Mammary epithelial cell (primary cell): ENCODE data around the gene LANCL2.

Source experiments
- CTCF ChIP-seq, 2 donors: IDR thresholded peaks in 1 of 2; conservative IDR thresholded peaks in 1 of 2; 2 replicates each; pipeline ENCODE4 v1.5.1; 2011 to 2012; ENCODE audit warnings: inconsistent platforms in 2 of 2, low read length in 2 of 2, mild to moderate bottlenecking in 2 of 2, control low read depth in 1 of 2, low read depth in 1 of 2; ENCODE audit not compliant: insufficient read depth in 1 of 2; ENCODE audit errors: extremely low read depth in 1 of 2
- EZH2 ChIP-seq: IDR thresholded peaks from 2 replicates; pipeline ENCODE4 v1.6.1; 2012; ENCODE audit warnings: low read length, inconsistent platforms, borderline replicate concordance

GRCh38 chr7:55483046-55483445 is 117.9 kb downstream of the LANCL2 start:
- TF ChIP-seq CTCF (conservative IDR thresholded peaks at IDR 0.05 in 1 of 2, IDR thresholded peaks at IDR 0.05 in 1 of 2; ENCODE audit: extremely low read depth in 1 of 2, insufficient read depth in 1 of 2, low read depth in 1 of 2, low read length in 2 of 2) (no peak), EZH2 (no peak)
